Stimulated activated CD4-positive, alpha-beta T cell treated with anti-CD3 and anti-CD28 coated beads, Interleukin-1b, Interleukin-23, amount 100 ng/mL, for 4 hours (primary cell): ENCODE data around the gene SNX10.

Source experiments
- DNase-seq, 2 donors: peaks; one replicate each; pipeline ENCODE4 v3.0.0-alpha.2; 2020; ENCODE audit warnings: low read depth in 2 of 2

The SNX10 gene

GRCh38 chr7:26298472-26299058 lies 6.9 kb downstream of the SNX10 start:
- DNase-seq, result no peak

- no peak for DNase-seq
These were observed 13.6 kb downstream of the SNX10 start for GRCh38 chr7:26305090-26305868.

- DNase-seq, result no peak
These were observed 14.4 kb downstream of the SNX10 start for GRCh38 chr7:26305869-26306665.

- DNase-seq, result no peak
These were observed 15.1 kb downstream of the SNX10 start for GRCh38 chr7:26306790-26307189.

- DNase-seq, result no peak
These were observed 15.6 kb downstream of the SNX10 start for GRCh38 chr7:26307226-26307625.

- no peak for DNase-seq
These were observed 16.1 kb downstream of the SNX10 start for GRCh38 chr7:26307791-26308190.

- DNase-seq, result no peak
These were observed 16.9 kb downstream of the SNX10 start for GRCh38 chr7:26308551-26308950.

- no peak for DNase-seq
These were observed 17.4 kb downstream of the SNX10 start for GRCh38 chr7:26309089-26309488.

- no peak for DNase-seq
These were observed 20.1 kb downstream of the SNX10 start for GRCh38 chr7:26311798-26312197.

GRCh38 chr7:26317211-26317610 lies 25.5 kb downstream of the SNX10 start:
- DNase-seq, result no peak

- DNase-seq, result no peak
These were observed 27.3 kb downstream of the SNX10 start for GRCh38 chr7:26318921-26319320.

GRCh38 chr7:26319636-26320035 lies 28.0 kb downstream of the SNX10 start:
- DNase-seq, result no peak

- no peak for DNase-seq
These were observed 29.2 kb downstream of the SNX10 start for GRCh38 chr7:26320878-26321277.

- DNase-seq, result no peak
These were observed 29.8 kb downstream of the SNX10 start for GRCh38 chr7:26321435-26321834.

- DNase-seq, result no peak
These were observed 34.5 kb downstream of the SNX10 start for GRCh38 chr7:26326211-26326610.

GRCh38 chr7:26328498-26329390 lies 37.1 kb downstream of the SNX10 start:
- no peak for DNase-seq

GRCh38 chr7:26329520-26330255 lies 38.0 kb downstream of the SNX10 start:
- no peak for DNase-seq

- no peak for DNase-seq
These were observed 39.5 kb downstream of the SNX10 start for GRCh38 chr7:26331113-26331512.

GRCh38 chr7:26331789-26332188 lies 40.1 kb downstream of the SNX10 start:
- no peak for DNase-seq

- DNase-seq, result no peak
These were observed 41.0 kb downstream of the SNX10 start for GRCh38 chr7:26332698-26333097.
